Nephron progenitor cell (in vitro differentiated cells): ENCODE measurements around the gene SNAPC2.

Source experiments
- DNase-seq: peaks from one replicate; pipeline ENCODE4 v3.0.0; 2021
- H3K27ac Mint-ChIP-seq: 2 replicates; pipeline ENCODE4 v1.8.0; 2021; ENCODE audit warnings: mild to moderate bottlenecking, moderate library complexity, mixed read lengths
- H3K27me3 Mint-ChIP-seq: 2 replicates; pipeline ENCODE4 v1.8.0; 2021; ENCODE audit warnings: mild to moderate bottlenecking, low read depth, mixed read lengths; ENCODE audit not compliant: poor library complexity
- H3K36me3 Mint-ChIP-seq: 2 replicates; pipeline ENCODE4 v1.8.0; 2021; ENCODE audit warnings: low read depth, mixed read lengths
- H3K4me1 Mint-ChIP-seq: 2 replicates; pipeline ENCODE4 v1.8.0; 2021; ENCODE audit warnings: mixed read lengths
- H3K4me3 Mint-ChIP-seq: 2 replicates; pipeline ENCODE4 v1.8.0; 2021; ENCODE audit warnings: mild to moderate bottlenecking, moderate library complexity, mixed read lengths
- H3K9me3 Mint-ChIP-seq: 2 replicates; pipeline ENCODE4 v1.8.0; 2021; ENCODE audit warnings: mild to moderate bottlenecking, moderate library complexity, mixed read lengths
- TF ChIP-seq, protein P1 (sequence below): fragments of 200-600 bp; sonication (generic); IDR thresholded peaks from 2 replicates; pipeline ENCODE4 v1.5.0; 2021; ENCODE audit warnings: antibody characterized with exemption

The SNAPC2 gene

DNA sequence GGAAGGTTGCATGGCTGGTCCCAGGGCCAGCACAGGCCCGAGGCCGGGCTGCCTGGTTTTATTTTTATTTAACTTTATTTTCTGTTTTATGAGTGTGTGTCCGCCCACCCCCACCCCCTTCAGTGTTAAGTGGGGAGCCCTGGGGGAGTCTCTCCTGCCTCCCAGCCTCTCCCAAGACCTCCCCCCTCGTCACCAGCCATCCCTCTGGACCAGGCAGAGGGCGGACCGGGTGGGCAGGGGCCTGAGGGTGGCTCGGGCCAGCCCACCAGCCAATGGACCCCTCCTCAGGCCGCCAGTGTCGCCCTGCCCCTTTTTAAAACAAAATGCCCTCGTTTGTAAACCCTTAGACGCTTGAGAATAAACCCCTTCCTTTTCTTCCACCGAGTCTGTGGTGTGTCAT lies 6.0 kb upstream of the SNAPC2 start:
- Mint-ChIP-seq H3K36me3 (peaks cover 20% of the 10 kb centered on the region), H3K4me3 (no peak overlapping the region), H3K9me3 (no peaks in the 10 kb centered on the region), H3K4me1 (peaks cover 18% of the 10 kb centered on the region), H3K27me3 (peaks cover 56% of the 10 kb centered on the region), H3K27ac (no peak overlapping the region)
- TF ChIP-seq, protein P1, sequence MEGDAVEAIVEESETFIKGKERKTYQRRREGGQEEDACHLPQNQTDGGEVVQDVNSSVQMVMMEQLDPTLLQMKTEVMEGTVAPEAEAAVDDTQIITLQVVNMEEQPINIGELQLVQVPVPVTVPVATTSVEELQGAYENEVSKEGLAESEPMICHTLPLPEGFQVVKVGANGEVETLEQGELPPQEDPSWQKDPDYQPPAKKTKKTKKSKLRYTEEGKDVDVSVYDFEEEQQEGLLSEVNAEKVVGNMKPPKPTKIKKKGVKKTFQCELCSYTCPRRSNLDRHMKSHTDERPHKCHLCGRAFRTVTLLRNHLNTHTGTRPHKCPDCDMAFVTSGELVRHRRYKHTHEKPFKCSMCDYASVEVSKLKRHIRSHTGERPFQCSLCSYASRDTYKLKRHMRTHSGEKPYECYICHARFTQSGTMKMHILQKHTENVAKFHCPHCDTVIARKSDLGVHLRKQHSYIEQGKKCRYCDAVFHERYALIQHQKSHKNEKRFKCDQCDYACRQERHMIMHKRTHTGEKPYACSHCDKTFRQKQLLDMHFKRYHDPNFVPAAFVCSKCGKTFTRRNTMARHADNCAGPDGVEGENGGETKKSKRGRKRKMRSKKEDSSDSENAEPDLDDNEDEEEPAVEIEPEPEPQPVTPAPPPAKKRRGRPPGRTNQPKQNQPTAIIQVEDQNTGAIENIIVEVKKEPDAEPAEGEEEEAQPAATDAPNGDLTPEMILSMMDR = no peak
- no peak for DNase-seq

- no peak within 1 kb of the TSS for H3K27ac Mint-ChIP-seq
- H3K27me3 Mint-ChIP-seq = peaks cover 58% of the 10 kb centered on the region
- DNase-seq = no peak
Measured at GRCh38 chr19:7914598-7915045, 5.5 kb upstream of the SNAPC2 start, which contains the start of gene TGFBR3L. TGFBR3L (plus strand) TSS chr19:7914830.

GRCh38 chr19:7915250-7916102 lies 4.7 kb upstream of the SNAPC2 start:
- Mint-ChIP-seq H3K27ac (no peak overlapping the region), H3K4me1 (peaks cover 25% of the 10 kb centered on the region), H3K36me3 (peaks cover 19% of the 10 kb centered on the region), H3K27me3 (peaks cover 63% of the 10 kb centered on the region), H3K9me3 (no peaks in the 10 kb centered on the region), H3K4me3 (peak overlapping the region; percentile 63)
- no peak for DNase-seq
- TF ChIP-seq, protein P1 = no peak

More at GRCh38 chr19:7914598-7915045, 5.5 kb upstream of the SNAPC2 start, which contains the start of gene TGFBR3L:
- TF ChIP-seq, protein P1 = no peak
- Mint-ChIP-seq H3K4me3 (peak within 1 kb of the TSS; percentile 63), H3K4me1 (peaks cover 20% of the 10 kb centered on the region), H3K9me3 (no peaks in the 10 kb centered on the region), H3K36me3 (peaks cover 20% of the 10 kb centered on the region)

- H3K4me1 Mint-ChIP-seq = peaks cover 32% of the 10 kb centered on the region
- DNase-seq = peak; percentile 65
- H3K4me3 Mint-ChIP-seq = peak overlapping the region; percentile 81
- no peak overlapping the region for H3K27ac Mint-ChIP-seq
- H3K9me3 Mint-ChIP-seq = no peaks in the 10 kb centered on the region
- H3K36me3 Mint-ChIP-seq = peaks cover 14% of the 10 kb centered on the region
- TF ChIP-seq, protein P1 = no peak
- H3K27me3 Mint-ChIP-seq = peaks cover 63% of the 10 kb centered on the region
Measured at GRCh38 chr19:7916103-7916954, 3.8 kb upstream of the SNAPC2 start.

- Mint-ChIP-seq H3K4me3 (peak overlapping the region; percentile 81), H3K27ac (no peak overlapping the region), H3K36me3 (peaks cover 9% of the 10 kb centered on the region), H3K4me1 (peaks cover 38% of the 10 kb centered on the region), H3K9me3 (no peaks in the 10 kb centered on the region), H3K27me3 (peaks cover 63% of the 10 kb centered on the region)
- no peak for DNase-seq
- TF ChIP-seq, protein P1 = no peak
Measured at GRCh38 chr19:7916955-7917266, 3.2 kb upstream of the SNAPC2 start.
